ENCODE data around the gene EXOC3L2. TPM values are rescaled to one million over a fixed set of nuclear protein-coding genes. Genes with fewer than 3 reads are reported as not detected.
"Not testable (repeated sequence)": the region's sequence is repeated elsewhere in the genome, so short reads cannot be mapped to it uniquely, and the experiment has no call there.

EXOC3L2 gene
- total RNA-seq, 1 experiment from 2014 or later: not detected

- Histone ChIP-seq H3K9me3 (ENCODE audit: low read length) (no peaks in the 10 kb centered on the region), H3K27me3 (ENCODE audit: low read length) (no peaks in the 10 kb centered on the region), H4K20me1 (ENCODE audit: insufficient read depth, low read depth, low read length) (no peaks in the 10 kb centered on the region), H3K27ac (ENCODE audit: low read length) (no peak overlapping the region), H2AFZ (ENCODE audit: low read length) (no peak overlapping the region), H3K9me2 (replicated peaks; ENCODE audit: insufficient read depth, low read length) (no peaks in the 10 kb centered on the region), H3K36me3 (ENCODE audit: insufficient read depth, low read length) (peaks cover 3% of the 10 kb centered on the region; the same call in 1 of the 2 replicates), H3K4me3 (ENCODE audit: low read length) (no peak overlapping the region), H3K9ac (ENCODE audit: low read length) (no peak overlapping the region), H3K4me1 (ENCODE audit: low read length) (peaks cover 3% of the 10 kb centered on the region; the same call in 1 of the 2 replicates), H3K79me2 (ENCODE audit: low read length) (no peaks in the 10 kb centered on the region), H3K4me2 (ENCODE audit: low read depth, low read length, poor library complexity, severe bottlenecking) (no peak overlapping the region)
- DNase-seq: no peak
These were observed 32.9 kb upstream of the EXOC3L2 start for GRCh38 chr19:45278087-45278486.

GRCh38 chr19:45276284-45276687, 31.1 kb upstream of the EXOC3L2 start:
- Histone ChIP-seq H2AFZ (ENCODE audit: low read length) (no peak overlapping the region), H3K9me3 (ENCODE audit: low read length) (no peaks in the 10 kb centered on the region), H4K20me1 (ENCODE audit: insufficient read depth, low read depth, low read length) (no peaks in the 10 kb centered on the region), H3K27ac (ENCODE audit: low read length) (no peak overlapping the region), H3K27me3 (ENCODE audit: low read length) (no peaks in the 10 kb centered on the region), H3K4me3 (ENCODE audit: low read length) (no peak overlapping the region), H3K9me2 (replicated peaks; ENCODE audit: insufficient read depth, low read length) (no peaks in the 10 kb centered on the region), H3K4me1 (ENCODE audit: low read length) (peaks cover 3% of the 10 kb centered on the region; the same call in 1 of the 2 replicates), H3K36me3 (ENCODE audit: insufficient read depth, low read length) (no peaks in the 10 kb centered on the region), H3K79me2 (ENCODE audit: low read length) (no peaks in the 10 kb centered on the region), H3K4me2 (ENCODE audit: low read depth, low read length, poor library complexity, severe bottlenecking) (no peak overlapping the region), H3K9ac (ENCODE audit: low read length) (no peak overlapping the region)
- DNase-seq: peak; percentile 50

DNA sequence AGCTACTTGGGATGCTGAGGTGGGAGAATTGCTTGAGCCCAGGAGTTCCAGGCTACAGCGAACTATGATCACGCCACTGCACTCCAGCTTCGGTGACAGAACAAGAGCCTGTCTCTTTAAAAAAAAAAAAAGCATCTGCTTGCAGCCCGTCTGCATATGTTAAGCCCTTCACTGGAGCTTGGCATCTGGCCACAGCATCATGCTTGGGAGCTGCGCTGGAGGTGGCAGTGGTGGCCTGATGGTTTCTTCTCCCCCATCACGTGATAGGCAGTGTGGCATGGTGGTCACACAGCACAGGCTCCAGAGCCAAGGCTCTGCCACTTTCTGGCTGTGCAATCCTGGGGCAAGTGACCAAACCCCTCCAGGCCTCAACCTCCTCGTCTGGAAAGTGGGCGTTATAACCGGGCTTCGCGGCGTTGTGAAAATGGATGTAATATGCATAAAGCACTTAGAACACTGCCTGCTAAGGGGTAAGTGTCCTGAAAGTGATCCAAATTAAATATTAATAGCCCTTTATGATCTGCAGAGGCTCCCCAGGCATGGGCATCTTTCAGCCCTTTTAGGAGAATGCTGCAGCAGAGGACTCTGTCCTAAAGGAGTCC, 30.3 kb upstream of the EXOC3L2 start:
- Histone ChIP-seq H3K9me3 (ENCODE audit: low read length) (no peaks in the 10 kb centered on the region), H3K27ac (ENCODE audit: low read length) (no peak overlapping the region), H3K4me1 (ENCODE audit: low read length) (peaks cover 3% of the 10 kb centered on the region; the same call in 1 of the 2 replicates), H3K27me3 (ENCODE audit: low read length) (no peaks in the 10 kb centered on the region), H3K79me2 (ENCODE audit: low read length) (no peaks in the 10 kb centered on the region), H4K20me1 (ENCODE audit: insufficient read depth, low read depth, low read length) (no peaks in the 10 kb centered on the region), H3K9ac (ENCODE audit: low read length) (no peak overlapping the region), H2AFZ (ENCODE audit: low read length) (no peak overlapping the region), H3K4me2 (ENCODE audit: low read depth, low read length, poor library complexity, severe bottlenecking) (no peak overlapping the region), H3K4me3 (ENCODE audit: low read length) (no peak overlapping the region), H3K36me3 (ENCODE audit: insufficient read depth, low read length) (no peaks in the 10 kb centered on the region), H3K9me2 (replicated peaks; ENCODE audit: insufficient read depth, low read length) (no peaks in the 10 kb centered on the region)
- no peak for DNase-seq

GRCh38 chr19:45273521-45273855, 28.3 kb upstream of the EXOC3L2 start:
- H3K9me3 ChIP-seq (ENCODE audit: low read length): no peaks in the 10 kb centered on the region
- H3K36me3 ChIP-seq (ENCODE audit: insufficient read depth, low read length): no peaks in the 10 kb centered on the region
- no peaks in the 10 kb centered on the region for H3K79me2 ChIP-seq (ENCODE audit: low read length)
- H3K27ac ChIP-seq (ENCODE audit: low read length): no peak overlapping the region
- H3K4me1 ChIP-seq (ENCODE audit: low read length): peaks cover 3% of the 10 kb centered on the region; the same call in 1 of the 2 replicates
- H3K4me2 ChIP-seq (ENCODE audit: low read depth, low read length, poor library complexity, severe bottlenecking): no peak overlapping the region
- DNase-seq: no peak
- no peak overlapping the region for H3K4me3 ChIP-seq (ENCODE audit: low read length)
- H3K27me3 ChIP-seq (ENCODE audit: low read length): no peaks in the 10 kb centered on the region
- H4K20me1 ChIP-seq (ENCODE audit: insufficient read depth, low read depth, low read length): no peaks in the 10 kb centered on the region
- H2AFZ ChIP-seq (ENCODE audit: low read length): no peak overlapping the region
- no peak overlapping the region for H3K9ac ChIP-seq (ENCODE audit: low read length)
- H3K9me2 ChIP-seq (replicated peaks; ENCODE audit: insufficient read depth, low read length): no peaks in the 10 kb centered on the region

DNA sequence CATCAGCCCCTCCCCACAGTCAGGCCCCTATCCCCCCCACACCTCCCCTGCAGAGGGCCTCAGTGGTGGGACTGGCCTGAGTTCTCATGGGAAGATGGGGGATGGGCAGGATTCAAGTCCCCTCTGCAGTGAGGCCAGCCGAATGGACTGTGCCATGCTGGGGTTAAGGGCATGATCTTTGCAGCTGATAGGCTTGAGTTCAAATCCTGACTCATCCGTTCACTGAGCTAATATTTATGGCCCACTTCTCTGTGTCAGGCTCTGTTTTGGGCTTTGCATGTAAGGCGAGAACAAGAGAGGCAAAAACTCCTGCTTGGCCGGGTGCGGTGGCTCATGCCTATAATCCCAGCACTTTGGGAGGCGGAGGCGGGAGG, 26.5 kb upstream of the EXOC3L2 start:
- no peak overlapping the region for H3K4me3 ChIP-seq (ENCODE audit: low read length)
- H3K27ac ChIP-seq (ENCODE audit: low read length): no peak overlapping the region
- no peak overlapping the region for H3K9ac ChIP-seq (ENCODE audit: low read length)
- H2AFZ ChIP-seq (ENCODE audit: low read length): no peak overlapping the region
- H3K4me2 ChIP-seq (ENCODE audit: low read depth, low read length, poor library complexity, severe bottlenecking): no peak overlapping the region
- H3K36me3 ChIP-seq (ENCODE audit: insufficient read depth, low read length): no peaks in the 10 kb centered on the region
- H3K27me3 ChIP-seq (ENCODE audit: low read length): no peaks in the 10 kb centered on the region
- no peaks in the 10 kb centered on the region for H3K9me2 ChIP-seq (replicated peaks; ENCODE audit: insufficient read depth, low read length)
- H3K79me2 ChIP-seq (ENCODE audit: low read length): no peaks in the 10 kb centered on the region
- no peaks in the 10 kb centered on the region for H4K20me1 ChIP-seq (ENCODE audit: insufficient read depth, low read depth, low read length)
- H3K9me3 ChIP-seq (ENCODE audit: low read length): no peaks in the 10 kb centered on the region
- H3K4me1 ChIP-seq (ENCODE audit: low read length): peaks cover 3% of the 10 kb centered on the region; the same call in 1 of the 2 replicates
- no peak for DNase-seq

DNA sequence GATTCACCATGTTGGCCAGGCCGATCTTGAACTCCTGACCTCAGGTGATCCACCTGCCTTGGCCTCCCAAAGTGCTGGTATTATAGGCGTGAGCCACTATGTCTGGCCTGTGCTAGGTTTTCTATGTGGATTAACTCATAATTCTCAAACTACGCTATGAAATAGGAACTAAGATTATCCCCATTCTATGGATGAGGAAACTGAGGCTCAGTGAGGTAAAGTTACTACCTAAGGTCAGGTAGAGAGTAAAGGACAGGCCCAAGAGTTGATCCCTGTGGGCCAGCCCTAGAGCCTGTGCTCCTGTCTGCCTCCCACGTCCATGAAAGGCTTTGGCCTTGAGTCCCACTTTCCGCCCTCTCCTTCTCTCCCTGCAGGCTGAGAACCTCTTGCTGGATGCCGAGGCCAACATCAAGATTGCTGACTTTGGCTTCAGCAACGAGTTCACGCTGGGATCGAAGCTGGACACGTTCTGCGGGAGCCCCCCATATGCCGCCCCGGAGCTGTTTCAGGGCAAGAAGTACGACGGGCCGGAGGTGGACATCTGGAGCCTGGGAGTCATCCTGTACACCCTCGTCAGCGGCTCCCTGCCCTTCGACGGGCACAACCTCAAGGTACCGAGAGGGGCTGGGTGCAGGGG, 26.0 kb upstream of the EXOC3L2 start:
- Histone ChIP-seq H2AFZ (ENCODE audit: low read length) (no peak overlapping the region), H3K4me1 (ENCODE audit: low read length) (peaks cover 2% of the 10 kb centered on the region; the same call in 1 of the 2 replicates), H3K27me3 (ENCODE audit: low read length) (no peaks in the 10 kb centered on the region), H3K9me3 (ENCODE audit: low read length) (no peaks in the 10 kb centered on the region), H3K27ac (ENCODE audit: low read length) (no peak overlapping the region), H3K36me3 (ENCODE audit: insufficient read depth, low read length) (no peaks in the 10 kb centered on the region), H3K9me2 (replicated peaks; ENCODE audit: insufficient read depth, low read length) (no peaks in the 10 kb centered on the region), H3K9ac (ENCODE audit: low read length) (no peak overlapping the region), H3K79me2 (ENCODE audit: low read length) (no peaks in the 10 kb centered on the region), H4K20me1 (ENCODE audit: insufficient read depth, low read depth, low read length) (no peaks in the 10 kb centered on the region), H3K4me3 (ENCODE audit: low read length) (no peak overlapping the region), H3K4me2 (ENCODE audit: low read depth, low read length, poor library complexity, severe bottlenecking) (no peak overlapping the region)
- no peak for DNase-seq

- not testable (repeated sequence) for H4K20me1 ChIP-seq (ENCODE audit: insufficient read depth, low read depth, low read length); DNase-seq; H3K9me2 ChIP-seq (replicated peaks; ENCODE audit: insufficient read depth, low read length); H3K79me2 ChIP-seq (ENCODE audit: low read length); H3K4me1 ChIP-seq (ENCODE audit: low read length); H3K36me3 ChIP-seq (ENCODE audit: insufficient read depth, low read length); H3K9me3 ChIP-seq (ENCODE audit: low read length); H3K4me2 ChIP-seq (ENCODE audit: low read depth, low read length, poor library complexity, severe bottlenecking); H3K4me3 ChIP-seq (ENCODE audit: low read length); H3K27ac ChIP-seq (ENCODE audit: low read length); H2AFZ ChIP-seq (ENCODE audit: low read length); H3K9ac ChIP-seq (ENCODE audit: low read length); H3K27me3 ChIP-seq (ENCODE audit: low read length)
These were observed 24.7 kb upstream of the EXOC3L2 start for GRCh38 chr19:45269939-45270338.

GRCh38 chr19:45267296-45267695, 22.1 kb upstream of the EXOC3L2 start:
- Histone ChIP-seq H3K9me3 (ENCODE audit: low read length) (no peaks in the 10 kb centered on the region), H3K79me2 (ENCODE audit: low read length) (no peaks in the 10 kb centered on the region), H3K9ac (ENCODE audit: low read length) (no peak overlapping the region), H3K4me3 (ENCODE audit: low read length) (no peak overlapping the region), H3K27me3 (ENCODE audit: low read length) (no peaks in the 10 kb centered on the region), H3K36me3 (ENCODE audit: insufficient read depth, low read length) (no peaks in the 10 kb centered on the region), H3K4me1 (ENCODE audit: low read length) (no peaks in the 10 kb centered on the region), H3K27ac (ENCODE audit: low read length) (no peak overlapping the region), H2AFZ (ENCODE audit: low read length) (no peak overlapping the region), H4K20me1 (ENCODE audit: insufficient read depth, low read depth, low read length) (no peaks in the 10 kb centered on the region), H3K9me2 (replicated peaks; ENCODE audit: insufficient read depth, low read length) (no peaks in the 10 kb centered on the region), H3K4me2 (ENCODE audit: low read depth, low read length, poor library complexity, severe bottlenecking) (no peak overlapping the region)
- no peak for DNase-seq
